Measurements from ENCODE around the gene TTLL7. TPM values are rescaled to one million over a fixed set of nuclear protein-coding genes. Genes with fewer than 3 reads are reported as not detected.

The TTLL7 gene
- total and polyA plus RNA-seq, 12 donors: 0.06 to 7.6 (median 2.6) TPM

- Histone ChIP-seq H3K27me3 (no peaks in the 10 kb centered on the region), H3K9me3 (replicated peaks in 1 of 3) (no peaks in the 10 kb centered on the region), H3K4me3 (no peak overlapping the region), H3K4me1 (replicated peaks in 1 of 2) (peaks cover 0 to 7% of the 10 kb centered on the region in 2 donors), H3K36me3 (replicated peaks in 1 of 2) (no peaks in the 10 kb centered on the region), H3K27ac (no peak overlapping the region)
- intact Hi-C loops (cut with DNase I): no loop called here
- WGBS, 4 donors: 35 to 74% (median 62%) methylated on average over 1 of the region's 1 CpG
- DNase-seq: peak in 5 of 7 donors; percentile 16 to 62 (median 36)
- TF ChIP-seq POLR2A (IDR thresholded peaks at IDR 0.05) (no peak), CTCF (IDR thresholded peaks at IDR 0.05) (no peak)
Observed at GRCh38 chr1:83815330-83815729, 183.6 kb downstream of the TTLL7 start.

Other genes starting within 250 kb of the TTLL7 start
- gene PRKACB, start 145.1 kb upstream of the TTLL7 start, total RNA-seq: 10 to 100 TPM in 8 of 9 donors, 1 to 10 TPM in 1; 8.5 to 58.3 (median 26.8) TPM
- 10 to 100 TPM in 2 of 3 donors, 1 to 10 TPM in 1; 7.7 to 79.8 (median 17.4) TPM for gene PRKACB, start 145.1 kb upstream of the TTLL7 start, polyA plus RNA-seq